ENCODE measurements around the gene MOK.

Gene MOK

DNA sequence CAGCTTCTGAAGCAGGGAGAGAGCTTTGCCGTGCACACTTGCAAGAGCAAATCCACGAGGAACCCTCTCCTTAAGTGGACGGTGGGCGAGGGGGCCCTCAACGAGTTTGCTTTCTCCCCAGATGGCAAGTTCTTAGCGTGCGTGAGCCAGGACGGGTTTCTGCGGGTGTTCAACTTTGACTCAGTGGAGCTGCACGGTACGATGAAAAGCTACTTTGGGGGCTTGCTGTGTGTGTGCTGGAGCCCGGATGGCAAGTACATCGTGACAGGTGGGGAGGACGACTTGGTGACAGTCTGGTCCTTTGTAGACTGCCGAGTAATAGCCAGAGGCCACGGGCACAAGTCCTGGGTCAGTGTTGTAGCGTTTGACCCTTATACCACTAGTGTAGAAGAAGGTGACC is 96.2 kb downstream of the MOK start:
- DNase-seq (ENCODE audit: low read depth in 4 of 4, low spot score in 1 of 4), result no peak

DNA sequence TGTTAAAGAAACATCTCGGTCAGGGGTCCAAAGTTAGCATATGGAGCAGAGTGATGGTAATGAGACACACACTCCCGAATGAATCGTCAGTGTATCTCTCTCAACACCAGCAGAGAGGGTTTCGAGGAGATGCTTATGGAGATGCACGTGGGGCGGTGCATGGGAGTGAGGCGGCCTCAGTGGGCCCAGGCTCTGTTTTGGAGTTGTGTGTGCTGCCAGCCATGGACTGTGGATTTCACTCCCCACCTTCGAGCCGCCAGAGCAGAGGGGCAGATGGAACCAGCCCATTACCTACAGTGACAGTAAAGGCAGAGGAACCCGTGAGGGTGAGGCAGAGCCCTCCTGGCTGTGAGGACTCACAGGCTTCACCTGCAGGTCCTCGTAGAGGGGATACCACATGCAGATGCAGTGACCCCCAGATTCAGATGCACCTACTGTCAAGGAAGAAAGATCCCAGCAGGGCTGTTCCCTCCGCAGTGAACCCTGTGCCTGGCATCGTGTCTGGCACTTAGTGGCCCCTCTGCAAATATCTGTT is 97.1 kb downstream of the MOK start:
- DNase-seq (ENCODE audit: low read depth in 4 of 4, low spot score in 1 of 4), result no peak

DNA sequence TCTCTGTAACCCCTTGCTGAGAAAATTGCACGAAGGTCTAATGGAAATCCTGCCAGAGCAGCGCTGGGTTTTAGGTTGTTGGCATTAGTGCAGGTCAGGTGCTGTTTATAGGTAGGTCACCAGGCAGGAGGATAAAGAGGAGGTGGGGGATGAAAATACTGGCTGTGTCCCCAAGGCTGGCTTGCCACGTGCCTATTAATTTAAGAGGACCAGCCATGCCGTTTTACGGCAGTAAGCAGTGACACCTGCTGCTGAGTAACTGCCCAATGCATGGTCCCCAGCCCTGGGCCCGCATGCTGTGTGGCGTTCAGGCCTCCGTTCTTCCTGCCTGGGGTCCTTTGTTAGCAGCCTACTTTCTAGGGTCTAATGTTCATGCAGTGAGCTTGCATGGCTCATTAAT is 98.0 kb downstream of the MOK start:
- DNase-seq (ENCODE audit: low read depth in 4 of 4, low spot score in 1 of 4), result no peak

DNA sequence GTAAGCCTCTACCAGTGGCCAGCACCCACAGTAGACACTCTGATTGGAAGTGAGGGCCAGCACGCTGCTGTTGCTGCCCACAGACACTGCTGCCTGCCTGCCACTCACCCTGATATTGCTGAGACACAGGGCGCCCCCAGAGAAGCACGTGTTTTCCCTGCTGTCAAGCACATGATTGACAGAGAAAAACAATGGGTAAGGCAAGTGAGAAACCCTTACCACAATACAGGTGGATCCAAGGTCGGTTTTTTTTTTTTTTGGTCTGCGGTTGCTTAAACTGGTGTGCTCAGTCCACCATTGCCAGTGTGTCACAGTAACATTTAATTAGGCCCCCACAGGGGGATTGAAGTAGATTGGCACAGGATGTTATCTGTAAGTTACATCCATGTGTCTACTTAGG is 99.4 kb downstream of the MOK start:
- no peak for DNase-seq (ENCODE audit: low read depth in 4 of 4, low spot score in 1 of 4)

DNA sequence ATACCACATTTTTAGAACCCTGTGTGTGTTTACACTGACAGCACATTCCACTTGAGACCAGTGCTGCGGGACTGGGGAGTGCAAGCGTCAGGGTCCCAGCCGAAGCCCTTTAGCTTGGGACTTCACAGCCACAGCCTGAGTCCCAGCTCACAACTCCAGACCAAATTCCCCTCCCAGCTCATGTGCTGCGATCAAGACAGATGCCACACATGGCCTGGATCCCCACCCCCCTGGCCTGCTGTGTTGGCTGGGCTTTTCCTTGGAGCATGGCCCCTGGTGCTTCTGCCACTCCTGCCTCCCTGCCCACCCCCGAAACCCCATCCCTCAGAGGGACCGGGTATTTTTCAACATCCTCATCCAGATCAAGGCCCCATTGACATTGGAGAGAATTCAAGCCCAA is 101.6 kb downstream of the MOK start:
- DNase-seq (ENCODE audit: low read depth in 4 of 4, low spot score in 1 of 4), result no peak

DNA sequence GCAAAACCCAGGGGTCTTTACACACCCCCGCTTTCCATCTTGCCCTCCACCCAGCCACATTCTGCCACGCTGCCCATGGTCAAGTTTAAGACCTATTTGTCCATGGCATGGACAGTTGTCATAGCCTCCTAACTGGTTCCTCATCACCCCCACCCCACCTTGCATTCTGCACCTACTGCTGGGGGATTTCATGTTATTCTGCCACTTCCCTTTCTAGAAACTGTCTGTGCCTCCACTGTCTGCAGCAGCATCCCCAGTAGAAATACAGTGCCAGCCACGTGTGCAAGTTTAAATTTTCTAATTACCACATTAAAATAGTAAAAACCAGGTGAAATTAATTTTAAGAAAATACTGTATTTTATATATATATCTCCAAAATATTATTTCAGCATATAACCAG is 102.0 kb downstream of the MOK start:
- no peak for DNase-seq (ENCODE audit: low read depth in 4 of 4, low spot score in 1 of 4)

DNA sequence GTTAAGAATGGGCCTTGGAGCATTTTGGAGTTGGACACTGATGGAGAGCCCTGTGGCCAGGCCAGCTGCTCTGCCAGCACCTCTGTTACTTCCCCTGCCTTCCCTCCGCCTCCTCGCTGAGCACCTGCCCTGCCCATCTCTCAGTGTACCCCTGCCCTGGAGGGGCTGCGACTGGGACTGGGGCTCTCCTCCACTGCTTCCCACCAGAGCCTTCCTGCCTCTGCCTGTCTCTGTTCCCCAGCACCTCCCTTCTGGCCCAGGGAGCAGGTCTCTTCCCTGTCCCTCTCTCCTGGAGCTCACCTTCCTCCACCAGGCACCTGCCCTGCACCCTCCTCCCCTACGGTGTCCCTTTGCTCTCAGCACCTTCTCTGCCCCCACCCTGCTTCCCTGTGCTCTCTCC is 103.2 kb downstream of the MOK start:
- DNase-seq (ENCODE audit: low read depth in 4 of 4, low spot score in 1 of 4), result no peak

DNA sequence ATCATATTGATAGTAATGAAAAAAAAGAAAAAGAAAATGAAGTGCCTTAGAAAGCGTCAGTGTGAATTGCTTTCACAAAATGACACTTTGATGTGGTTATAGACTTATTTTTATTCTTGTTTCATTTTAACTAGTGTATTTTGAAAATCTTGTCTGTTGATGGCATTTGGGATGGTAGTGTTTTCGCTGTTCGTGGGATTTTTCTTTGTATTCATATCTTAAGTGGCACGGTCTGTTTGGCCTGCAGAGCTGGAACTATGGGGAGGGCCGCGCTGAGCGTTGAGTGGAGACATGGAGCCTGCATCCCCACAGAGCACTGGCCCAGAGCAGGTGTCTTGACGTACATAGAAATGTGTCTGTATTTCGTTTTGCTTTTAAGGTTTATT is 103.6 kb downstream of the MOK start:
- DNase-seq (ENCODE audit: low read depth in 4 of 4, low spot score in 1 of 4), result no peak

DNA sequence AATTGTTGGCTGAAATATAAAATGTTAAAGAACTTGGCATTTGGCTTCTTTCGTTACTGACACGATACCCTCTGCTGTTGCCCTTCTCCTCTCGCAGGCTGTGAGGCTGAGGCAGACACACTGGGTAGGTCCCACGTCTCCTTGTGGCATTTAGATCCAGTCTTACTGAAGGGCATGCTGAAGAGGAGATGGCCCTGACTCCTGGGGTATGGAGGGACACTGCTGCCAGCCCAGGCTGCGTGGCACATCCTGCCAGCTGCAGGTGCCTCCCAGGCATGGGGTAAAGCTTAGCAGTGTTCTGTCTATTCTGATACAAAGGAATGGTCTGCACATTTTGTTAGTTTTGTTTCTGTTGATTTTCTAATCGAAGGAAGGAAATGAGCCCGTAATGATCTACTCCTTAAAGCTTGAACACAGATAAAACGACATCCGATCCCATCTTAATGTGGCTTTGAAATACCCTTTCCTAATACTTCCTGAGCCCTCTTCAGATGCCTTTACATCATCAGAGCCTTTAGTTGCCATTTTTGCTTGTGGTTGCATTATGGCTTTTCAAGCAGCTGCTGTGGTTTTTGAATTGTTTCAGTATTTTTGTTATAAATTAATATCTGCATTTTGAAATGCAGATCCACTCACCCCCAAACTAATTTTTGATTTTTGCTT is 104.1 kb downstream of the MOK start:
- DNase-seq (ENCODE audit: low read depth in 4 of 4, low spot score in 1 of 4), result no peak

DNA sequence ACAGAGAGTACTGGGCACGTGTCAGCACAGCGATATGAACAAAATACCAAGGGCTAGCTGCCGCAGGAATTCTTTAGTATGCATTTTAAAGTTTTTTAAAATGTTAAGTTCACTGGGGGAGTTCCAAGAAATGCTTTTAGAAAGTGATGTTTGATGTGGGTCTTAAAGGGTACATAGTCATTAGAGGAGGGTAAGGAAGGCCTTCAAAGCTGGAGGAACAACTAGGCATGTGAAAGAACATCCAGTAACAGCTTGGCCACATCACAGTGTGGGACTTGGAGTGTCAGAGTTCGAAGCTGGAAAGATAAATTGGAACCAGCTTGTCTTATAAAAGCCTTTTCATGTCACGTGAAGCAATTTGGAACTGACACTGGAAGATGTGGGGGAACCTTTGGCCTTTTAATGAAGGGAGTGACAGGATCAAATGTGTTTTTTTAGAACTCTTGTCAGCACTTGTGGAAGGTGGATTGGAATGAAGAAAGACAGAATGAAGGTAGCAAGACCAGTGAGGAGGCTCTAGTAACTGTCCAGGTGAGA is 107.6 kb downstream of the MOK start:
- no peak for DNase-seq (ENCODE audit: low read depth in 4 of 4, low spot score in 1 of 4)

DNA sequence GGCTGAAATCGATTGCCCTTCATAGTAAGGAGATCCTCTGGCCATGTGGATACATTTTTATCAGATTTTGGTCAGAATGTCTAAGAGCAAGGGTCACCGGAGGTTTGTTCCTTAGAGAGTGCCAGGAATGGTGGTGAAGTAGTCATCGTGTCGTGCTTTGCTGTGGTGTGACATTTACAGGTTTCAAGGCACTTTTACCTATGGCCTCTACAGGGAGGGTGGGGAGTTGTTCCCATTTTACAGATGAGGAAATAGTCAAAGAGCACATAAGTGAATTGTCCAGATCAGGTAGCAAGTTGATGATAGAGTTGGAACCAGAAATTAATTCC is 108.1 kb downstream of the MOK start:
- no peak for DNase-seq (ENCODE audit: low read depth in 4 of 4, low spot score in 1 of 4)

DNA sequence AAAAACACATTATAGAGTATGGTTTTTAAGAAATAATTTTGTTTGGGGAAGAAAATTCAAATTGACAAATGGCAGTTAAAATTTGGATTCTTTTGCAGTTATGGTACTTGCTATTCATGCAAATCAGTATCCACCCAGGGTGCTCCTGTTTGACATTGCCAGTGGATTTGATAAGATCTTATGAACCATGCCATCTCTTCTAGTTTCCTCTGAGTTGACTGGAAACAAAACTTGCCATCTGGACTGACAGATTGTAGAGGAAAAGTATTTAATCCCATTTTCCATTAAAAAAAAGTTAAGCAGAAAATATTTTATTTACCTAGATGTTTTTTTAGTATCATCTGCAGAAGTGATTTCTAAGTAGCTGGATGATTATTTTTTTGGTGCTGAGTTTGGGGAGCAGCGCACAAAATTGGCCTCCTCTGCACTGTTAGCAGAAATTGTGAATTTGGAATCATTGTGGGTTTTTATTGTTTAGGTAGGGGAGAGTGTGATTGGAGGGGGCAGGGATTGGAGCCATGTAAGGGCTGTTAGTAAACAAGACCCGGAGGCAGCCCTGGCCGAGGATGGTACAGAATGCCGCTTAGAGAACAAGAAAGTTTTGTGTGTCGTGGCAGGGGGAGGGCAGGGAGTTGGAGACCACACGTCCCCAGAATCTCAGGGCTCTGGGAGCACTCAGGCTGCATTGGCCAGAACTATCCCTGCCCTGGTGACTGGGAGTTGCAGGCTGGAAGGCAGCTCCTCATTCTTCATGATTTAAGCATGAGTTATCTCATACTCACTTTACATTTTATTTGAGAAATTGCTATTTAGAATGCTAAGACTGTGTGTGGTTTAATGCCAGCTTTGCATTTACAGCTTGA is 108.7 kb downstream of the MOK start:
- no peak for DNase-seq (ENCODE audit: low read depth in 4 of 4, low spot score in 1 of 4)

DNA sequence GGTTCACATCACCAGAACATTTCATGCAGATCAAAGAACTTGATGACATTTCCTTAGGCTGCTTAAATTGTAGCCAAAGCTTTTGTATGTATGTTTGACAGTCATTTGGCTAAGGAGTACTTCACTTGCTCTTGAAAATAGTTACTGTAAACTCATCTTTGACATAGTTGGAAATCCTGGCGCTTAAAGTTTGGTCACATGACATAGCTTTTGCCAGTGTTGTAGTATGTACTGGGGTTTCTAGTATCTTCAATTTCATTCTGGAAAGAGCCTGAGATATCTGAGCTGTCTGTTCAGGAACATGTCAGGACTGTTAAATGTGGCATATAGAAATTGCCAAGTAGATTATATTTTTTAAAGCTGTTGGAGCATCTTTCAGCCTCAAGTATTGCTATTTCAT is 109.5 kb downstream of the MOK start:
- DNase-seq (ENCODE audit: low read depth in 4 of 4, low spot score in 1 of 4), result no peak

DNA sequence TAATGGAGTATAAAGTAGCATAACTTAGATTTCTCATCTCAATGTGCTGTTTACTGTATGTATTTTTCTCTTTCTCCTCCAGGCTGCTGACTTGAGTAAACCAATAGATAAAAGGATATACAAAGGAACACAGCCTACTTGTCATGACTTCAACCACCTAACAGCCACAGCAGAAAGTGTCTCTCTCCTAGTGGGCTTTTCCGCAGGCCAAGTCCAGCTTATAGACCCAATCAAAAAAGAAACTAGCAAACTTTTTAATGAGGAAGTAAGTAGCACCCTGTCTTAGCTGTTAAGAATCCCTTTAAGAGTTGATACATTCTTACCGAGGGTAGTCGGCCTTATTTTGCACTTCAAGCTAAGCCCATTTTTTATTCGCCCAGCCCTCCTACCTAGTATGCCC is 110.1 kb downstream of the MOK start:
- DNase-seq (ENCODE audit: low read depth in 4 of 4, low spot score in 1 of 4), result no peak

DNA sequence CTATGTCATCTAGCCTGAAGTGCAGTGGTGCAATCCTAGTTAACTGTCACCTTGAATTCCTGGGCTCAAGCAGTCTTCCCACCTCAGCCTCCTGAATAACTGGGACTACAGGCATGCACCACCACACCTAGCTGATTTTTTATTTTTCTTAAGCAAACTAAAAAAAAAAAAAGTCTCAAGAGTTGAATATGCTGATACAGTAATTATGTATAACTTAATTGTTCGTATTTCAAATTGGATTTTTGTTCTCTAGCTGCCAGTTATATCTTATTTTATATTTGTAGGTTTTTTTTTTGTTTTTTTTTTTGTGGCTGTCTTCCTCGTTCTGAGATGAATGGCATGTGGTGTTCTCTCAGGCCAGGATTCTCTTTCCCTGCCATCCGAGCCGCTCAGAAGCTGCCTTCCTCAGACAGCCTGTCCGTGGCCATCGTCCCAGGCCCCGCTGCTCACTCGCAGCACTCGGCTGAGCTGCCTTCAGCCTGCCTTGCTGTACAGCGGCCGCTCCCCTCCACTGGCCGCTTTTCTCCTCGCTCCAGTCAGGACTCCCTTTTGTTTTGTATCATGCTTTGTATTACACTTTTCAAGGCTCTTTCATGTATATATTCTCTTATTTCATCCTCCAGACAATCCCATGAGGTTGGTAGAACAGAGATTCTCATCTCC is 112.0 kb downstream of the MOK start:
- DNase-seq (ENCODE audit: low read depth in 4 of 4, low spot score in 1 of 4), result no peak

DNA sequence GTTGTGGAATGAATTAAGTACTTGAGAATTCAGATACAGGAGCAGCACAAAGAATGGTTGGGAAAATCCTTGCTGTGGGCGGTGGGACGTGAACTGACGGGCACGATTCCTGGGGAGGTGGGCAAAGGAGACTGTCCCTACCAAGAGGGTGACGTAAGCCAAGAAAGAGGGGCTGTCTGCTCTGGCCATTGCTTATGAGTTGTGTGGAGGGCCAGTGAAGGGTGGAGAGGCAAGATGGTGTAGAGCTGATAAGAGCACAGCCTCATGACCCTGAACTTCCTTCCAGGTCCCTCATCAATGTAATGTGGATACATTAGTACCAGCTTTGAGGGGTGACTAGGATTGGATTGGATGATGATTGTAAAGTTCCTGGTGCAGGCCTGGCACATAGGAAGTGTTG is 115.1 kb downstream of the MOK start:
- DNase-seq (ENCODE audit: low read depth in 4 of 4, low spot score in 1 of 4), result no peak

DNA sequence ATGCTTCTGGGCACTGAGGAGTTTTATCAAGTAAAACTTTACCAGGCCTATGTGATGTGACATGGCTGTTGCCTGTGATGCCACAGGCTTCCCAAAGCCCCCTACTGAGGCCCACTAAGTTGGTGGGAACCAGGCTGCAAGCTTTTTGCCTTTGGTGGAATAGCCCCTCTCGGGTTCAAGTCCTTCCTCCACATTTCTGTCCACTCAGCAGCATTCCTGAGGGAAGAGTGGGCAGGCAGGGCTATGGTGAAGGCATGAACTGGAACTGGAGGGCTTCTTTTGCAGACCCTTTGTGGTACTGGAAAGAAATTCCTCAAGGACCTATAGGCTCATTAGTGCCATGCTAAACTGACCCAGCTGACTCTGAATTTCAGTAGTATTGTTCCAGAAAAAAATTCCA is 116.8 kb downstream of the MOK start:
- DNase-seq (ENCODE audit: low read depth in 4 of 4, low spot score in 1 of 4), result no peak

DNA sequence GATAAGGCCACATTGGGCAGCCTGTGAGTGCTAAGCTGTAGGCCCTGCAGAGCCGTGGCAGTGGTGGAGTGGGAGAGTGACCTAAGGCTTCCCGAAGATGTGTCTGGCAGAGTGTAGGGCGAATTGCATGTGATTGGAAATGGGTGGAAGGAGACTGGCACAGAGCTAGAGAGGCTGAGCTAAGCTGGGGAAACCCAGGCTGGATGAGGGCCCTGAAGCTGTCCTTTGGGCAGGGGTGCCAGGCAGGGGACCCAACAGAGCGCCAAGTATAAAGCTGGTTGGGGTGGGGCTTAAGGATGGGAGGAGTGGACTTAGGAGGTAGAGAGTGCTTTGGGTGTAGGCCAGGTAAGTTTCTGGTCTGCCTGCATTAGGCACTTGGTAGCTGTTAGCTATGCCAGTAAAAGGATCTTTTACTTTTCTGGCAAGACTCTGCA is 117.4 kb downstream of the MOK start:
- no peak for DNase-seq (ENCODE audit: low read depth in 4 of 4, low spot score in 1 of 4)

DNA sequence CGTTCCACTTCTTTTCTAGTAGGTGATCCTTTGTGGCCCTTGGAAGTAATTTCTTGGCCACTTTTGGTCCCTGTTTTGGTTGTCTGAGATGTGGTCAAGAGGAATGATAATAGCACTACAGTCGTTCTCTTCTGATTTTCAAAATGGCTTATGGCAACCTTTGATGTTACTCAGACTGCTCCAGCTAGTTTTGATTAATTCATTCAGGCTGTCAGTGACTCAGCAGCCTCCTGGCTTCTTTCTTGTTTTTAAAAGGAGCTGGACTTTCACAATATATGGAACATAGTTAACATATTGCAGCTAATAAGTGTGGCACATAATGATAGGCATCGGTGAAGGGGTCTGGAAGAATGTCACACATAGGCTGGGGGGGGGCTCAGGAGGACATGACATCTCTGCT is 117.9 kb downstream of the MOK start:
- DNase-seq (ENCODE audit: low read depth in 4 of 4, low spot score in 1 of 4), result no peak

DNA sequence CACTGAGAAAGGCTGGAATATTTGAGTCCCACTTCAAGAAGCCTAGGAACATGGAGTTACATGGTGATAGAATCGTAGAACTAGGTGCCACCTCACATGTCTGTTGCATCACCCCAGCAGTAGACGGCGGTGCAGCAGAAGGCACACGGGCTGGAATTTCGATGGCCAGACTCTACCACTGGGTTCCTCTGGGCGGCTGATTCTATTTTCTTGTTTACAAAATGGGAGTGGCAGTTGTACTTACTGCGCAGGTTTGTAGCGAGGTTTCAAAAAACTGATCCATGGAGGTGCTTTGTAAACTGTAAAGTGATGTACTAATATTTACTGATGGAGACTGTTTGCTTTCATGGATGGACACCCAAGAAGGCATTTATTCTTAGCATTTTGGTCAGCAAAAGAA is 119.6 kb downstream of the MOK start:
- no peak for DNase-seq (ENCODE audit: low read depth in 4 of 4, low spot score in 1 of 4)

DNA sequence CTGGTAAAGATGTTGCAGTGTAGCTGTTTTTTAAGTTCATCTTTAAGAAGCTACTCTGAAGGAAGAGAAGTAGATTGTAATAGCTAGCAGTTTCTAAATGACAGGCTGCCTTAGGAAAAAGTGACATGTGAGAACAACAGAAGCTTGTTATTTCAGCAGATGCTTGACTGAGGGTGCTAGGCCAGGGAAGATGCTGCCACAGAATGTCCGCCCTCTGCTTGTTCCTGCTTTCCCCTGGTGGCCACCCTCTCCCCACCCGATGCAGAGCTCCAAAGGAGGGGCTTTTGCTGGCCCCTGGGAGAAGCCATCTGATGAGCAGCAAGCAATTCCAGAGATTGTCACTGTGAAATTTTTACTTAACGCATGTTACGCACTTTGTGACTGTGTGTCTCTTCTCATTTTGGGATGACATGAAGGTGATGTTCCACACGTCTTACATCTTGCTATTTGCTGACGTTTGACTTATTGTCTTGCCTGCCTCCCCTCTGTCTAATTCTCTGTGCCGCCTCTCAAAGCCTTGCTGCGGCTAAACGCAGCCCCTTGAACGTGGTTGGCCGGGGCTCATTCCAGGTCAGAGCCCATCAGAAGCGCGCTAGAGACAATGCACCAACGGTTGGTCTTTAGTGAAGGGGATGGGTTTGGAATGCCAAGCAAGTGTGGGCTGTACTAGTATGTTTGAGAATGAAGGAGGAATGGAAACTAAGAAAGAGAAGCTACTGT is 120.5 kb downstream of the MOK start:
- peak in 1 of 4 experiments; percentile 20 for DNase-seq (ENCODE audit: low read depth in 4 of 4, low spot score in 1 of 4)

Data from stimulated activated CD4-positive, alpha-beta T cell treated with anti-CD3 and anti-CD28 coated beads, Interleukin-1b, Interleukin-23, amount 100 ng/mL, for 24 hours (primary cell).